Subcutaneous adipose tissue (tissue), 4 donors: ENCODE data around the gene TRIM37. TPM values are rescaled to one million over a fixed set of nuclear protein-coding genes. Genes with fewer than 3 reads are reported as not detected.

Experiments used
- CTCF ChIP-seq: fragments of 450-650 bp; IDR thresholded peaks from one replicate; pipeline ENCODE4 v1.5.1; 2016; ENCODE audit warnings: low read depth, mild to moderate bottlenecking, control low read depth, antibody characterized with exemption, moderate library complexity
- total RNA-seq, 4 donors: library from RNA; depleted of rRNA; stranded (reverse); fragments of >200 nt; gene quantifications; one replicate each; pipeline ENCODE4 v1.1.0, GENCODE V29; 2016

TRIM37 gene
- total RNA-seq, 4 donors from 2014 or later = 16.3 to 27.6 (median 17.6) TPM

- TF ChIP-seq CTCF = peak; percentile 60
Measured at GRCh38 chr17:59093145-59093701, 13.5 kb downstream of the TRIM37 start.

- no peak for TF ChIP-seq CTCF
Measured at GRCh38 chr17:59084154-59084553, 22.5 kb downstream of the TRIM37 start.

GRCh38 chr17:59074494-59074893 lies 32.2 kb downstream of the TRIM37 start:
- peak; percentile 17 for TF ChIP-seq CTCF

GRCh38 chr17:59073972-59074371 lies 32.7 kb downstream of the TRIM37 start:
- no peak for TF ChIP-seq CTCF

GRCh38 chr17:59069856-59070255 lies 36.8 kb downstream of the TRIM37 start:
- no peak for TF ChIP-seq CTCF

- TF ChIP-seq CTCF = no peak
Measured at GRCh38 chr17:59067756-59068155, 38.9 kb downstream of the TRIM37 start.

- TF ChIP-seq CTCF = no peak
Measured at GRCh38 chr17:59067340-59067739, 39.3 kb downstream of the TRIM37 start.

- TF ChIP-seq CTCF = no peak
Measured at GRCh38 chr17:59062509-59062908, 44.2 kb downstream of the TRIM37 start.
